GM19397 (cell line): ENCODE results near the gene TDP1.

ENCODE experiments used
- ATAC-seq: cut with Tn5 transposase; IDR thresholded peaks from one replicate; pipeline ENCODE4 v1.9.1; 2021; ENCODE audit warnings: mild to moderate bottlenecking, moderate library complexity; ENCODE audit not compliant: unreplicated experiment

The TDP1 gene

DNA sequence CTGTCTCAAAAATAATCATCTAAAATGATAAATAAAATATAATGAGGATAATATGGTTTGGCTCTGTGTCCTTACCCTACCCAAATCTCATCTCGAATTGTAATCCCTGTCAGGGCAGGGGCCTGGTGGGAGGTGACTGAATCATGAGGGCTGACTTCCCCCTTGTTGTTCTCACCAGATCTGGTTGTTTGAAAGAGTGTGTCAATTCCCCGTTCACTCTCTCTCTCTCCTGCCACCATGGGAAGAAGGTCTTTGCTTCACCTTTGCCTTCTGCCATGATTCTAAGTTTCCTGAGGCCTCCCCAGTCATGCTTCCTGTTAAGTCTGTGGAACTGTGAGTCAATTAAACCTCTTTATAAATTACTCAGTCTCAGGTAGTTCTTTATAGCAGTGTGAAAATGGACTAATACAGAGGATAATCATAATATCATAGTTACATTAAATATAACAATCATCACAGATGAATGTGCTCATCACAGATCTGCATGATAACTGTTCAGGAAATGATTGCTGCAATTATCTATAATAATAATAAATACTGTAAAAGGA is 13.8 kb upstream of the TDP1 start:
- no peak for ATAC-seq

DNA sequence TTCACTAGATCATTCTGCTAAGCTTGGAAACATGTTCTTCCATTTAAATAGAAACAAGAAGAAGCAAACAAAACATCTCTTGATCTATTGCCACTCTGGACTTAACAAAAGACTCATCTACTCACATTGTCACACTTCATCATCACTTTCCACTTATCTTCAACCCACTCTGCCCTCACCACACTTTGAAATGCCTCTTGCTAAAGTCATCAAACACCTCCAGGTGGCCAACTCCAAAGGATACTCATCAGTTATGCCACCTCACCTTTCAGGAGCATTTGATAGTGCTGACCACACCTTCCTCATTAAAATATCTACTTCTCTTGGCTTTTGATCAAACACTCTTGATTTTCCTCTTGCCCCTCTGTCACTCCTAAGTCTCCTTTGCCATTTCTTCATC is 8.4 kb upstream of the TDP1 start:
- no peak for ATAC-seq

DNA sequence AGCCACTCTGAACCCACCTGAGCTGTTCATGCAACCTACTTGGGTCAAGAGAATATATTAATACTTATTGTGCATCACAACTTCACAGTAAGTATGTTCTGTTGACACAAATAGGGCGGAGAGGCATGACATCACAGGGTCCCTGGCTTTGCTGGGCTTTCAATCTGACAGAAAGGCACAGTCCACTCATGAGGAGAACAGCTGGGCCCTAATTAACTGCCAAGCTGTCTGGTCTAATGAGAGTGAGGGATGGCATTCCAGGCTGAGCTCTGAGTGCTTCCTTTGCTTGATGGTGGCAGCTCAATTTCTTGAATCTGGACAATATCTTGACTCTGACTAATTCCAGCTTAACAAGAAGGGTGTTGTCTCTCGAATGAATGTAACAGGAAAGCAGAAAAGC is 3.2 kb upstream of the TDP1 start:
- ATAC-seq: no peak

DNA sequence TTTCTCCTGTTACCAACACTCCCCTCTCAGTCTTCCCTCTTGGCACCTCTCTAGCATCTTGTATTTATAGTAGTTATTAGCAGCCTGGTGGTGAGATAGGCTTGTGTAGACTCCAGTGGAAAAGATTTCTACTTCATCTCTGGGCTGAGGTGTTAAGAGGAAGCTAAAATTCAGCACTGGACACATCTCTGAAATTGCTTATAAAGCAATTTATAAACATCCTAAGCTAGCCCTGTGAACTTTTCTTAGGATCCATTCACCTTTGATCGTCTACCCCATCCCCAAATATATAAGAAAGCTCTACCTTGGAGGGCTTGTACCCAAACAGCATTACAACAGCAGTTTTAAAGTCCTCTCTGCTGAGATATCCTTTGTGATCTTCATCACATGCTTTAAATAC is 2.1 kb upstream of the TDP1 start:
- ATAC-seq: no peak

DNA sequence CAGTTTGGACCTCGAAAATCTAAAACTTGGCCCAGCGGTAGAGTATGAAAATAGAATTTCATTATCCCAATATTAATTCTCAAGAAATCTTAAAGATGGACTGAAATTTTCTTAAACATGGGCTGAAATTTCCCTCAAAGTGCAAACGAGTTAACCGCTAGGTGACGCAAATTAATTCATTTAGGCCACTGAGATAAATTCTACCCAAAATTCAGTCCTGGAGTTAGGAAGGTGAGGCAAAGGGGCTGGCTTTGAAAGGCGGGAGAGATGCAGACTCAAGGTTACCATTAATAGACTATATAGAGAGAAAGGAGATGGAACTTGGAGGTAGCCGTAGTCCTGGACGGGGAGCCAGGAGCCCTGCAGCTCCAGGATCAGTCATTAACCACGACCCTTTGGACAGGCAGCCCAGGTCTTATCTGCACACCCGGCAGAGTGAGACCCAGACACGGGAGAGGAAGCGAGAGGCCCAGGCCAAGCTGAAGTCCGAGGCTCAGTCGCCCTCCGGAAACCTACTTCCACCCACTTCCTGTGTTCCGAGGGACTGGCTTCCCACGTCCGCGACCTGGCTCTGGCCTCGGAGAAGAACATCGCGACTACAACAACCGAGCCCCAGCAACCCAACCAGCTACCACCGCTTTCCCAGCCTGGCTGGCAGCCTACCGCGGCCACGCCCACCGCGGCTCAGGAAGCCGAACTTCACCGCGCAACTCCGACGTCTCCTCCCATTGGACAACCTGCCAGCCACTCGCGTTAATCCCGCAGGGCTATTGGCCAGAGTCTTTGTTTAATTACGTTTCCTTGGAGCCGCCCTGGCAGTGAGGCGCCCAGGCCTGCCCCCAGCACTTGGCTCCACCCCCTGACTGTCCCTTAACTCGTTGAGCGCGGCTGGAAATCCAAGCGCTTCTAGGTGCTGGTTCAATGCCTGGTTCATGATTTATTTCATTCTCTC is 1.4 kb upstream of the TDP1 start, which contains the start of gene EFCAB11:
EFCAB11 (minus strand) TSS at position 661 of the 952 bp plus-strand sequence; CDS start at position 591, 70 bp downstream.
- peak; percentile 77 for ATAC-seq

DNA sequence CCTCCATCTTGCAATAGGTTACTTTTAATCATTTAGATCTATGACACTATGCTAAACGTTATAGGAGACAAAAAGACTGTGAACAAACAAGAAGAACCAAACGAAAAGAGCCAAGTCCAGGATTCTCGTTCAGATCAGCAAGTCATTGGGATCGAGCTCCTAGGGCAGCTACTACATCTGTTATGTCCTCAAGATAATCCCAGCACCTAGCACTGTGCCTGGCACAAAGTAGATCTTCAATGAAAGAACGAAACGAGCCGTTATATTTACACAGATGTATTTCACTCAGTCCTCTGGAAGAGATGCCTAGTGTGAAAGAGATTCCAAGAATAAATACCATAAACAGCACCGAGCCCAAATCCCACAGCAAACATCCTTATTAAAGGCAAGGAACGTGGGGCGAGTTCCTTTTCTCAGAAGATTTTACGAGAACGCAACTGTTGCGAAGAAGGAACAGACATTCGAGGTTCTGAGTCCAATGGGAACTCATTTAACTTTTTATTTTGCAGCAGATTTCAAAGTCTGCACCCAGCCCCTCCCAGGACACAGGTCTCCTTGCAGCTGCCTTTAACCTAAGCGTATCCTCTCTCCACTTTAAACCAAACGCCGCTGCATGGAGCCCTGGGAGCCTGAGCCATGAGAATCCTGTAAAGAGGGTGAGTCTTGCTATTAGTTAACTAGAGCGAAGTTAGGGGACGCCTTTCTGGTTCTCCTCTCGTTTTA is 544 bp upstream of the TDP1 start:
- peak; percentile 18 for ATAC-seq

DNA sequence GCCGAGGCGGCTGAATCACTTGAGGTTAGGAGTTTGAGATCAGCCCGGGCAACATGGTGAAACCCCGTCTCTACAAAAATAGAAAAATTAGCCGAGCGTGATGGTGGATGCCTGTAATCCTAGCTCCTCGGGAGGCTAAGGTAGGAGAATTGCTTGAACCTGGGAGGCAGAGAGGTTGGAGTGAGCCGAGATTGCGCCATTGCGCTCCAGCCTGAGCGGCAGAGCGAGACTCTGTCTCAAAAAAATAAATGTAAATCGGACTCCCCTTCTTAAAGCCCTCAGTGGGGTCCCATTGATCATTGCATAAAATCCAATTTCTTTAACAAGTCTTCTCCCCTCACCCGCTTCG is 908 bp downstream of the TDP1 start:
- ATAC-seq: no peak

DNA sequence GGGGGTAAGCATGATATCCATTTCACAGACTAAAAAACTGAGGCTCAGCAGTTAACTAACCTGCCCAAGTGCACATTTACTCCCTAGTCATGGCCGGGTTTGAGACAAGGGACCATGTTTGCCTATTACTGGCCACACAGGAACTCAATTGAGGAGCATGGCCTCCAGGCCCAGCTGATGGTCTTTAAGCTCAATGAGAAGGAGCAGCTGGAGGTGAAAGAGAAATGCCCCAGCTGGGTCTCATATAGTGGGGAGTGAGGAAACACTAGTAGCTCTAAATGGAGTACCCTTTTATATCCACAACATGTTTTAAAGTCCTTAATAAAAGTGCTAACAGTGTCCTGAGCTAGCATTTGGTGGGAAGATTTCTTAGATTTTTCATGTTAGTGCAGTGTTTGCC is 1.6 kb downstream of the TDP1 start:
- ATAC-seq: no peak

DNA sequence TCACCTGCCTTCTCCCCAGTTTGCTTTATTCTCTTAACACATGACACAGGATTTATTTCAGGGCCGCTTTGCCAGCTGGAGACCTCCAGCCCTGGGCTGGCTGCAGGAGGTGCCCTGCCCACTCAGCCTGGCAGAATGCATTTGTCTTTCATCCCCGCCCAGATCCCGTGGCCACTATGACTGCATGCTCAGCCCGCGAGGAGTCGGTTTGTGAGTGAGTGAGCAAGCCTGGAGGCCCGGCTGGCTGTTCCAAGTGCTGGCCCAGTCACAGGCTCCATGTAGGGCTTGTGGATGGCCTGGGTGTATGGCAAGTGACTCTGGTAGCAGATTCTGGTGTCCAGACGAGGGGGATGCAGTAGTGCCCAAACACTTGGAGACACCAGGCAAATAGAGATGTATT is 2.1 kb downstream of the TDP1 start:
- ATAC-seq: no peak

DNA sequence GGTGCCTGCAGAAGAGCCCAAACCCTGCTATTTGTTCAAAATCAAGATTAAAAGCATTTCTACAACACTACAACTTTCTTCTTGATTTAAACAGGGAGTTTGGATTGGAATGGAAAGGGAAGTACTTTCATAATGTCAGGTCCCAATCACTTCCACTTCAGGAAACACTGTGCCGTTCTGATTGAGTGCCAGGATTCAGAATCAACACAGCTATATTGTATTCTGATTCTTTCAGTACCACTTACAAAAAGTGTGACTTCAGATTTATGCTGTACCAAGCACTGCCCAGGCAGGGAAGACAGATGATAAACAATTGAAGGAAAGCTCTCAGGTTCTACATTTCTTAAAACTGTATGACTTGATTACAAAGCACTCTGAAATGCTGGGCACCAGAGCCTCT is 3.2 kb downstream of the TDP1 start:
- no peak for ATAC-seq

DNA sequence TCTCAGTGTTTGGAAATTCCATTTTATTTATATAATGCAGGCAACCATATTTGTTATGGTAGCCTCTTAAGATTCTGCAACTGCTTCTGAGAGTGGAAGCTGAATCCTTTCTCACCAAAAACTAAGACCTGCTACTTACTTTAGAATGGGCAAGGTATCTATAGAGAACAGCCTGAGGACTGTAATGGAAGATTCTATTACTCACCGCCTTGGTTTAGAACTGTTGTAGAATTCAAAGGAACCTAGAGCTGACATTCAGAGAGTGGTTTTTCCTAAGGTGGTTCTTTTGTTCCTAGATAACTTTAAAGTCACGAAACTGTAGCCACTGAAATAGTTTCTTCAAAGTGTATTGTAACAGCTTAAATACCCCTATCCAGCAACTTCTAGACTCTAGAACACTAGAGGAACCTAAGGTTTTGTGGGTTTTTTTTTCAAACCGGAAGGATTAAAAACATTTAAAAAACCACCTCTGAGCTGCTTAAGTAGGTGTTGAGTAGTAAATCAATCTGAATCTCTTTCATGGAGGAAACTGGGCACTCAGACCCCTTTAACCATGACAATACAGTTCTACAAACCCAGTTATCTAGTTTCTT is 4.2 kb downstream of the TDP1 start:
- ATAC-seq: no peak

DNA sequence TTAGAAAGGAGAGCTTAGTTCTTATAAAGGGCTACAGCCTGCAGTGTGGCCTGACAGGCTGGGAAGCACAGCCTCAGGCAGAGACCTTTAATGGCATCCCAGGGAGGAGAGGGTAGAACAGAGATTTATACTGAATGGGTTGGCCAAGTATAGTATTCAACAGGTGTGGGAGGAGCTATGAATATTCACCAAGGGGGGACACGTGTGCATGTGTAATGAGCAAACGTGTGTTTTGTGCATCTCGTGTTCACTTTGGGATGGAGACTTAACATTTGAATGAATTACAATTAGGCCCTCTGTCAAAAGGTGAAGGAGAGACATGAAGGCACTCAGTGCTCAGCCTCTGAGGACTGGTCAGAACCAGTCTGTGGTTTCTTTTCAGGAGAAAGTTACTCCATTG is 5.2 kb downstream of the TDP1 start:
- no peak for ATAC-seq

DNA sequence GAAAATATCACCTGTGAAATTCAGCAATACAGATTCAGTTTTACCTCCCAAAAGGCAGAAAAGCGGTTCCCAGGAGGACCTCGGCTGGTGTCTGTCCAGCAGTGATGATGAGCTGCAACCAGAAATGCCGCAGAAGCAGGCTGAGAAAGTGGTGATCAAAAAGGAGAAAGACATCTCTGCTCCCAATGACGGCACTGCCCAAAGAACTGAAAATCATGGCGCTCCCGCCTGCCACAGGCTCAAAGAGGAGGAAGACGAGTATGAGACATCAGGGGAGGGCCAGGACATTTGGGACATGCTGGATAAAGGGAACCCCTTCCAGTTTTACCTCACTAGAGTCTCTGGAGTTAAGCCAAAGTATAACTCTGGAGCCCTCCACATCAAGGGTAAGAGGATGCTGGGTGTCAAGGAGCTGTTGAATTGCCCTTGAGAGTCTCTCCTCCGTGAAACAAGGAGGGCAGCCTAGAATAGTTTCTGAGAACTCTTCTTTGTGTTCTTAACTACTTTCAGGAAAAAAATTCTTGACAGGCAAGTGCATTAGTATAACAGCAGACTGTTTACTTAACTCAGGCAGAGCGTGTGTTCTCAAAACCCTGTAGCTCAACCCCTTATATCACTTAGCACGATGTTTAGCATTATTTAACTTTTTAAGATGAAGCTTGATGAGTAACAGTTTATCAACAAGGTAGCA is 7.7 kb downstream of the TDP1 start:
- no peak for ATAC-seq

DNA sequence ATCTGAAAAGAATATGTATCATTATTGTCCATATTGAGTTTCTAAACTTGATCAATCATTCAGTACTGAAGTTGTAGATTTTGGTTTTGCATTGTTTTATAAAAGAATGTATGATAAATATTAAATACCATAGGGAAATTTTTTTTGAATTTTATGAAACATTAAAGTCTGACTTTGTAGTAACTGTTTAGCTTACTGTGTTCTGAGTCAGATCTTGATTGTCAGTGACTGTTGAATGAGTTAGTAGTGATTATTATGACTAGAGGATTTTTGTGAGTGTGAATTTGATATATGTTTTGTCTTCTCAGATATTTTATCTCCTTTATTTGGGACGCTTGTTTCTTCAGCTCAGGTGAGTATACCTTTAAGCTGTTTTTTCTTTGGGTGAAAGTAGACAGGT is 10.1 kb downstream of the TDP1 start:
- ATAC-seq: no peak

DNA sequence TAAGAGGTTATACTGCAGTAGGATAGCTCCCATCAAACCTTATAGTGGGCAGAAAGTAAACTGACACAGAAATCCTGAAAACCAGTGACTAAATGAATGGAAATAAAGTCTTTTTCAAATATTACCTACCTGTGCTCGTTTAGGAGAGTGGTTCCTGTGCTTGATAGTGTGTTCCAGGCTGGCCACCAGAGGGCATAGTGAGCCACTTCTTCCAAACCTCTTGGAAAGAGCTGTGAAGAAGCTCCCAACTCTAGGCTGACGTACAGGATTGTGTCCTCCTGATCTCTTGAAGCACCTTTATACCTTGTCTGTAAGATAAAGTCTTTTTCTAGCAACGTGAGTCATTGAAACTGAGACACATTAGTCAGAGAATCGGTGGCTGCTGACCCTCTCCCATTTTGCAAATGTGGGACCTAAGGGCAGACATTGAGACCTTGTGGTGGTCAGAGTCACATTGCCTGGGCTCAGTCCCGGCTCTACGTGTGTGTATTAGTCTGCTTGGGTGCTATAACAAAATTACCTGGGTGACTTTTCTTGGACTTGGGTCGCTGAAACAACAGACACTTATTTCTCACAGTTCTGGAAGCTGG is 17.6 kb downstream of the TDP1 start:
- peak; percentile 48 for ATAC-seq

DNA sequence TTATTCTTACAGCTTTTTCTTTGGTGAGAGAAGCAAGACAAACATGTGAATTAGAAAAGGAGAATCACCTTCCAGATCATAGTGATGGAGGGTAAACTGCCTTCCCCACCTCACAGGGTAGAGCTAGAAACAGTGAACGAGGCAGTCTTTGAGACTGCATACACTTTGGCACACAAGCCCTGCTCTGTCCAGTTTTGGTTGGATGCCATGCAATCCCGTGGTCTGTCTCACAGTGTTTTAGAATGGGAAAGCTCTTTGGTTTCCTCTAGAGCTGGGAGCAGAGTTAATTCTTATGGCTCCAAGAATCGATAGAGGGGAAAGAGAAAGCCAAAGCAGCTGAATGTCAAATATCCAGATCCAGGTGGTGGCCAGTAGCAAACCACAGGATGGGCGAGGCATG is 21.9 kb downstream of the TDP1 start:
- ATAC-seq: no peak

DNA sequence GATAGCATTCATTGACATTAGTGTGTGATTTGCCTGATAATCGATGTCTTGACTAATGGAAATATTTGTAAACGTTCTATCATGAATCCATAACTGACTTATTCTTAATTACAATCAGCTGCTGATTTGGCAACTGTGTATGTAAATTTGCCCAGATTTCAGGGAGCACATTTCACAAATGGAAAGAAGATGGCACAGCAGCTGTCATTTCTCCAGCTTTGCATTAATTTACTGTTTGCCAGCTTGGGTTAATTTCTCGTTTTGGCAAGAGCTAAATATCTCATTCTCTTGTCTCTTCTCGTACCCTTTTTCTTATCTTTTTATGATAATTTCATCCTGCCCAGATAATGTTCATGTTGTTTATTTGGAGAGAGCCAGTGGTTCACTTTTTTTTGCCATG is 22.9 kb downstream of the TDP1 start:
- no peak for ATAC-seq

DNA sequence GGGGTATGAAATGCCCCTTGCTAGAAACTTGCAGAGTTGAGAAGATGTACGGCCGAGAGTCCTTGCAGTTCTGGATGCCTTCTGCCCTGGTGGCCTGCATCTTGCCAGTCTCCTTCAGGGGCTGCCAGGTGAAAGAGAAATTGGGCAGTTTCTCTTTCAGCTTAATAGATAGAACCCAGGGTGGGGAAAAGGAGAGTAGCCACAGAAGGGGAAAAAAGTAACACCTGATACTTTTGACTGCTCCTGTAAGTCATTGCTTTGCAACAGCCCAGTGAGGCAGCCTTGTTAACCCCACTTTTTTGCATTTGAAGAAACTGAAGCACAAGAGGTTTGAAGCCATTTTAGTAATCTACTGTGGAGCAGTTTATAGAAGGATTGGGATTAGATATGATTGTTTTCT is 27.6 kb downstream of the TDP1 start:
- no peak for ATAC-seq

DNA sequence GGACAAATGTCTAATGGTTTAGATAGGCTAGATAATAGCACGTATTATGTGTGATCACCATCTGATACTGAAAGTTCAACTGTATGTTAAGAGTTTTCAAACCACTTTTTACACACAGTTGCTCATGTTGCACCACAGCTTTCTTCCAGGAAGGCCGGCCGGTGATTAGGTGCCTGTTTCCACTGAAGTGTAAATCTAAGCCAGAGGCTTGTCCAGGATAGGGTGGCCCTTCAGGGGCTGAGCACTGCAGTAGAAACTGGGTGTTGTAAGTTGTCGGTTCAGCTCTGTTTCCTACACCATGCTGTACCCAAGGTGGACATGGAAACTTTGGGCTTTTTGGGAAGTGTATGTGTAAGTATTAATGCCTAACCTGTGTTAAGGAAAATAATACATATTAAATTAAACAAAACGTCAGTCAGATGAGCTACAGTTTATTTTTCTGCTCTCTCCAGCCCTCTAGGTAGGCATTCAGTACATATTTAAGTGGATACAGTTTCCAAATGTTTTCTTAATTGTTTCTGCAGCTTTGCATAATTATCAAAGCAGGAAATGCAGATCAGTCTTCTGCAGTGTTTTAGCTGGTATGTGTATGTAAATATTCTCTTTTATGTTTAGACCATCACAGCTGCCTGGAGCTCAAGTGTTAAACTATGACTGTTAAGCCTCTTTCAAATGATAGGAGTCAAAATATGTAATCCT is 30.9 kb downstream of the TDP1 start:
- ATAC-seq: no peak

DNA sequence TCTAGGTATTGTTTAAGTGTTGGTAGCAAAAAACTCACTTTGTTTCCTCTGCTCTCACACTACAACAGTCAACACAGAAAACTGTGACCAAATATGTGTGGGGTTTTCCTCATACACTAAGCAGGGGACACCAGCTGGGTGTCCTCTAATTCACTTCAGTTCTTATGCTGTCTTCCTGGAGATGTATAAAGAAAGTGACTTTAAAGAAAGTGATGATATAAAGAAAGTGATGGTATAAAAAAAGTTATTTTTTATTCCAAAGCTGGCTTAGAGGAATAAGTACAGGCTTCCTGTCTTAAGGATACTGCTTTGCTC is 31.4 kb downstream of the TDP1 start:
- ATAC-seq: no peak
